Measurements from ENCODE around the gene ACACB.

The ACACB gene

GRCh38 chr12:109258607-109259544, 142.5 kb downstream of the ACACB start:
- DNase-seq: no peak

DNA sequence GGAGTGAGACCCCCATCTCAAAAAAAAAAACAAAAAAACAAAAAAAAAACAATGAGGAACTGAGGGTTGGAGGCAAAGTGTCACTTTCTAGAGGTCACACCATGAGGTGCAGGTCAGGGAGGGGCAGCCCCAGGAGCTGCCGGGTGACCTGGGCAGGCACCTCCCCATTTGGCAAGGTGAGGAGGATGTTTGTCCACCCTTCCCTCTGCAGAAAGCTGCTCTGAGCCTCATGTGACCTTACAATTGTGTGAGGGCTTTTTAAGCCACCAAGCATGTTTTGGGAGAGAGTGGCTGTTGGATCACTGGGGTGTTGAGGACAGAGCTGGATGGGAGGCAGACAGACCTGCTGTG, 143.1 kb downstream of the ACACB start:
- DNase-seq: no peak

GRCh38 chr12:109261087-109261486, 144.7 kb downstream of the ACACB start:
- no peak for DNase-seq

DNA sequence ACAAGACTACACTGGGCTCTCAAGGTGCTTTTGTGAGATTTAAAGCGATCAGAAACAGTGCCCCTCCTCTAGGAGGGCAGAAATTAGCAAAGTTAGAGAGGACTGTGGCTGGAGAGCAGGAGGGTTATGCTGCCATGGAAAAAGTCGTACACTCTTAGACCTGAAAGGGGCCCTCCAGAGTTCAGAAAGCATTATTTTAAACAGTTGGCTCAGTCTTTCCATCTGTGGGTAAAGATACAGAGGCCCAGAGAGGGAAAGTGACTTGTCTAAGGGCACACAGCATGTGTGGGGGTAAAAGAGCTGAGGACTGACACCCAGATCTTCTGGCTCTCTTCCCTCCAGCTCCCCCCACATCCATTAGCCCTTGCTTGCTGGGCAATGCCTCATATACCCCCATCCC, 145.6 kb downstream of the ACACB start:
- no peak for DNase-seq

- DNase-seq: no peak
Measured at GRCh38 chr12:109263439-109263838, 147.1 kb downstream of the ACACB start.

DNA sequence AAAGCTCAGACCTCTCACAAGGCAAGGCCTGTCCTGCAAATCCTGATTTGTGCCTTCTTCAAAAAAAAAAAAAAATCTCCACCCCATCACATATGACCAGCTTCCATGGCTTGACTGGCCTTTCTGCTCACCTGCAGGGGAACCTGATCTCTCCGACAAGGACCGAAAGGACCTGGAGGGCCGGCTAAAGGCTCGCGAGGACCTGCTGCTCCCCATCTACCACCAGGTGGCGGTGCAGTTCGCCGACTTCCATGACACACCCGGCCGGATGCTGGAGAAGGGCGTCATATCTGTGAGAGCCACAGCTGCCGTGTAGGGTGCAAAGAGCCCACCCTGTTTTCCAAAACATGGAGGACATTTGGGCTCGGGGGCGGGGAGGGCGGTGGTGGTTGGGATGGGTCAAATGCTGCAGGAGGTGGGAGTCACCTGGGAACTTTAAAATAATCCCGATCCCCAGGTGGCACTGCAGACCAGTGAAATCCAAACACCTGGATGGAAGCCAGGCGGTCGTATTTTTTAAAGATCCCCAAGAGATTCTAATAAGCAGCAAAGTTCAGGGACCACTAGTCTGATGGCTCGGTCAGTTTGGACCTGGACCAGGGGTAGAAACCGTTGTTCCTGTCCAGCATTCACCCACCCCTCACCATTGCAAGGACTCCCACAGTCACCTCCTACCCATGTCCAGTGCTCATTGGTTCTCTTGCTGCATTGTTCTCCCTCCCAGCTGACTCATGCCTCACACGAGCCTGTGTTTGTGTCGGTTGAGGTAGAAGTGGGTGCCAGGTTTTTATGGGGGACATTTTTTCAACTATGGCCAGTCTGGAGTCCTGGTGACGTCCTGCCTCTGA, 147.9 kb downstream of the ACACB start:
- DNase-seq: peak; percentile 64

DNA sequence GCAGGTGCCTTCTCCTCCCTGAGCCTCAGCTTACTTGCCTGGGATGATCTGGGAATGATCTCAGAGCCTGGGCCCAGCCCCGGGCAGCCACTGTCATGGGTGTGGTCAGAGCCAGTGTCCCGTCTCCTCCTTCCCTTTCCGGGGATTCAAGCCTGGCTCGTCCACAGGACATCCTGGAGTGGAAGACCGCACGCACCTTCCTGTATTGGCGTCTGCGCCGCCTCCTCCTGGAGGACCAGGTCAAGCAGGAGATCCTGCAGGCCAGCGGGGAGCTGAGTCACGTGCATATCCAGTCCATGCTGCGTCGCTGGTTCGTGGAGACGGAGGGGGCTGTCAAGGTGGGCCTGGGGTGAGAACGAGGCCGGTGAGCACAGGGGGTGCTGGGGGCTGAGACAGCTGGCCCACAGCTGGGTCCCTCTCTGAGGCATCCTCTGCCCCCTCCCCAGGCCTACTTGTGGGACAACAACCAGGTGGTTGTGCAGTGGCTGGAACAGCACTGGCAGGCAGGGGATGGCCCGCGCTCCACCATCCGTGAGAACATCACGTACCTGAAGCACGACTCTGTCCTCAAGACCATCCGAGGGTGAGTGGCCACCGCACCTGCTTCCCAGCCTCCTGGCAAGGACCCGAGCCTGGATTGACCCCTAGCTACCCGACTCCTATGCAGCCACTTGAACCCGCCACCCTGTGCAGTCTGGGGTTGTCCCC, 148.7 kb downstream of the ACACB start:
- no peak for DNase-seq

GRCh38 chr12:109266106-109266879, 149.9 kb downstream of the ACACB start:
- DNase-seq: no peak

DNA sequence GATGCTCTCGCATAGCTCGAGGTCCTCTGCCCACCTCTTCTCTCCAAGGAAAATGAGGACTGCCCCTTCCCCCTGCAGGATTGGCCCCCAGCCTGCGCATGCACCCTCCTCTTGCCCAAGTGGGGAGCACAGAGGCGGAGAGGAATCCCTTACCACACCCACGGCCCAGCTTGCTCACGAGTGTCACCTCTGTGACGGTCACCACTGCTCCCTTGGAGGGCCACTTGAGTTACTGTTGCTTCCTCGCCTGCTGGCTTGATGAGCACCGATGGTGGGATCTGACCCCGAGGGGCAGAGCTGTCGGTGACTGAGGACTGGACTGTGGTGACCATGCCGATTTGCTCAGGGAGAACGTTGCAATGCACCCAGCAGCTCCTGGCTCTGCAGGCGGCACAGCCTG, 151.0 kb downstream of the ACACB start:
- no peak for DNase-seq

DNA sequence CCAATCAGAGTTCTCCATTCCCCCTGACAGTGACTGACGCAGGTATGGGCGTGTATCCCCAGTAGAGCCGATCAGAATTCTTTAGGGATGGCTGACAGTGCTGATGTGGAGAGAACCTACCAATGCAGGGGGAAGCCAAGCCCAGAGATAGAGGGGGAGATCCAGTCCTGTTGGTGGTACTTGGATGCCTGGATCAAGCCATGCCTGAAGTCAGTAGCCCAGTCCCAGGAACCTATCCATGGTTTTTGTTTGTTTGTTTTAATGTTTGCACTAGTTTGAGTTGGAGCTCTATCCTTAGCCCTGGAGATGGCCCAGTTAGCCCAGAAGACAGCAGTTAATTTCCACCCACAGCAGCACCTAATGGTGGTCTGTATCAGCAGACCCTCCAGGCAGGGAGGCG, 152.5 kb downstream of the ACACB start:
- DNase-seq: no peak

DNA sequence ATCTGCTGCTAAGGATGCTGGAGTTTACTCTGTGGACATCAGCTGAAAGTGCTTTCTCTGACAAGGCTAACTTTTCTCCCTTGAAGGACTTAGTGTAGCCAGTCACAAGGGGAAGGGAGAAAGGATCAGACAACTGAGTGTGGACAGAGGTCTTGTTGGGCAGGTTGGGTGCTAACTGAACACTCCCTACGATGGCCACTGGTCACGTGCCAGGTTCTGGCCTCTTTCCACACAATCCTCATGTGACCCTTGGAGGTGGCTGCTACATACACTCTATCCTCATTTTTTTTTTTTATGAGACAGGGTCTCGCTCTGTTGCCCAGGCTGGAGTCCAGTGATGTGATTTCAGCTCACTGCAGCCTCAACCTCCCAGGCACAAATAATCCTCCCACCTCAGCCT, 153.0 kb downstream of the ACACB start:
- DNase-seq: no peak

DNA sequence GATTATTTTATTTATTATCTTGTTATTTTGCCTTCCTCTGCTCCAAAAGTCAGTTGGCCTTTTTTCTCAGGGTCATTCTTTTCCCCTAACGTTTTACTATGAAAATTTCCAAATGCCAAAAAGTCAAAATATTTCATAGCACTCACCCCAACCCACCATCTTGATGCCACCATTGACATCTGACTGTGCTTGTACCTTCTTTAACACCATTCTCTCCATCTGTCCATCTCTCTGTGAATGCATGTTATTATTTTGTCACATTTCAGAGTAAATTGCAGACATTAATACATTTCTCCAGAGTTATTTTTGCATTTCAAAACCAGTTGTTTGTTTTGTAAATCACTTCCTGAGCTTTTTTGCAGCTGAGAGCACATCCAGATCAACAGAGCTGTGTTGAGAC, 154.1 kb downstream of the ACACB start:
- no peak for DNase-seq

- DNase-seq: no peak
Measured at GRCh38 chr12:109271418-109271817, 155.0 kb downstream of the ACACB start.

DNA sequence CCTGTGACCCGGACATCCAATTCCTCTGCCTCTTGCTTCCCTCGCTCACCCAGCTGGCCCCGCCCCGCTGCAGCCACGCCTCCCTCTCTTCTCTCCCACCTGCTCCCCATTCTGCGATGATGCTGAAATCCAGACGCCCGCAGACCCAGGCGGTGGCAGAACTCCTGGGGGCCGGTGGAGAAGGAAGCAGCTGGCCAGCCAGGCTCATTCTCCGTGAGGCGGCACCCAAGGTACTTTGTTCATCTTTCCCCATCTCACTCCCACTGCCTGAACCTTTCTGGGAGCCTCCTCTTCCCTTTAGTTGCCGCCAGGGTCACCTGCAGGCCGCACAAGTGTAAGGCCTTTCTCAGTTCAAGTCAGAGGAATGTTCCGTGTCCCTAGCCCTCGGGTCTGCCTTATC, 157.0 kb downstream of the ACACB start:
- DNase-seq: no peak

GRCh38 chr12:109274381-109274780, 158.0 kb downstream of the ACACB start:
- no peak for DNase-seq

- no peak for DNase-seq
Measured at GRCh38 chr12:109275173-109275572, 158.8 kb downstream of the ACACB start.

GRCh38 chr12:109276160-109276559, 159.8 kb downstream of the ACACB start:
- DNase-seq: no peak

DNA sequence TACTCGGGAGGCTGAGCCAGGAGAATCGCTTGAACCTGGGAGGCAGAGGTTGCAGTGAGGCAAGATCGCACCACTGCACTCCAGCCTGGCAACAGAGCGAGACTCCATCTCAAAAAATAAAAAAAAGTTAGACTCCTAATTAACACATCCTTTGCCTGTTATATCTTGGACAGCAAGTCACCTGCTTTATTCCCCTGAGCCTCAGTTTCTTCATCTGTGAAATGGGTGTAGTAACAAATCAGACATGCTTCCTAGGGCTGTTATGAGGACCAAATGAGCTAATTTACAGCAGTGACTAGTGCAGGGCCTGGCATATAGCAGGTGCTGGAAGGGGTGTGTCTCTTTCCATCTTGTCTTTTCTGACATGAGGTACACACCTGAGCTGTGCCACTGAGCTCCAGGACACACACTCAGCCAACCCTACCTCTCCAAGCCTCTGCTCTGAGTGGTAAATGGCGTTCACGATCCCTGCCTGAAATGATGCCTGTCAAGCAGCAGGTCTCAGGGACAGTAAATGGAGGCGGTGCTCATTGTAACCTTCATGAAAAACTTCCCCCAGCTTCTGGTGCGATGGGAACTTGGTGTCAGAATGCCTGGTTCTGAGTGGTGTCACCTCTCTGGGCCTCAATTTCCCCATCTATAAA, 161.0 kb downstream of the ACACB start:
- no peak for DNase-seq

DNA sequence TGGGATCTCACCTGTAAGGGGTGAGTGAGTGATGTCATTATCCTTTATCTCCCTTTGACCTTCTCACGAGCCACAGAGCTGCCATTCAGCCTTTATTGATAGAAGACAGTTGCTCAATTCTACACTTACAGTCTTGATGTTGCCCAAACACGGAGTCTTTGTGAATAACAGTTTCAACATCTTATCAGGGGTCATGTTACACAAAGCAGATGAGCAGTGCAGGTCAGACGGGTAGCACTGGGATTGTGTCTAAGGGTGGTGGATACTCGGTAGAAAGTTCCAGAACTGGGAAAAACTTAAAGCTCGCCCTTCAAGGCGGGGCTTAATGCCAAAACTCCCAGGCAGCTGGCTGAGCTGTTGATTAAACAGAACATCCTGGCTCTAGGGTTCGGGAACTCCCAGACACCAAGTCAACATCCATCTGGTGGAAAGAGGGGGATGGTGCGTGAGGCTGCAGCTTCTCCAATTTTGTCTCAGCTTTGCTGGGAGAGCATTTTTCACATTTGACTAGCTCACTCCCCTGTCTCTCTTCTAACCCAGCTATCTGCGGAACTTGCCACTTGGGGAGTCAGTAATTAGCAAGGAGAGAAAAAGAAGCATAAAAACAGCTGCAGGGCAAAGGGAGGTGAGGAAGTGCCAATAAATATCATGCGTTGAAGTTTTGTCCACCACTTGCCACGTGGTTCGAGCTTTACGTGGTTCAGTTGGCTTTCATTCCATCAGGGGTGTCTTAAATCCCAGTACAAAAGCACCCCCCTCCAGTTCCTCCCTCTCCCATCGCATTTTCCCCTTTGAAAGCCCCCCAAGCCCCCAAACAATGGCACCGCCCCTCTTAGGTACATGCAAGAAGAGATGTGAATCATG, 161.7 kb downstream of the ACACB start:
- no peak for DNase-seq

DNA sequence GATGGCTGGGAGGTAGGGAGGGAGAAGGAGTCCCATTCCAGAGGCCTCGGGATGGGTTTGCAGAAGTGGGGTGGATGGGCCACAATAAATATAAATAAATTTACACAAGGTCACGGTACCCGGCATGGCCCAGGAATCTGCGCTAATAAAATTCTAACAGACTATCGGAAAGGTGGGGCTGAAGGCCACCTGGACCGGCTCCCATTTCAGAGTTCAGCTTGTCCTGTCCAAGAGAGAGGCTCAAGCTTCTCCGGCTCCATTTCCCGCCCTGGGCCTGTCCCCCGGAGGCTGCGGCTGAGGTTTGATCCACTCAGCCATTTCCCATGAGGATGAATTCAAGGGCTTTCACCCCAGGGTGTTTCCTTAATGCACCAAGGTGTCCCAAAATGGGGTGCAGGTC, 162.5 kb downstream of the ACACB start:
- no peak for DNase-seq

DNA sequence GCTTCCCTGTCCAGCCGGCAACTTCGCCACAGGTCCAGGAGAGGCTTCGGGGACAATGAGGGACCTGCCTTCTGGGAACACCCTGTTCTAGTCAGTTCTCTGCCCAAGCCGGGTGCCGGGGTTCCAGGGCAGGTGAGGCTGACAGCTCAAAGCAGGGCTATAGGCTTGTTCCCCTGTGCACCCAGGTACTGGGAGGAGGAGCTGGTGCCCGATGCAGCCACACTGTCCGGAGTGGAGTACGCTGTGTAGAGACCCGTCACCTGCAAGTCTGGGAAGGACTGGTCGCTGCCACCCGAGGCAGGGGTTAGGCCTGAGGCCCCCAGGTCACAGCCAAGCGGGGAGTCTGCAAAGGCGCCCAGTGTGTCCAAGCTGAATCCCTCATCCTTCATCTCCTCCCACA, 163.1 kb downstream of the ACACB start:
- DNase-seq: no peak
